GM19193 (cell line): ENCODE data around the gene WIPF2.

Experiments
- POLR2A ChIP-seq: IDR thresholded peaks from 4 replicates; pipeline ENCODE4 v1.6.1; 2011; ENCODE audit not compliant: insufficient read depth, insufficient read length; ENCODE audit errors: extremely low read depth

Gene WIPF2

DNA sequence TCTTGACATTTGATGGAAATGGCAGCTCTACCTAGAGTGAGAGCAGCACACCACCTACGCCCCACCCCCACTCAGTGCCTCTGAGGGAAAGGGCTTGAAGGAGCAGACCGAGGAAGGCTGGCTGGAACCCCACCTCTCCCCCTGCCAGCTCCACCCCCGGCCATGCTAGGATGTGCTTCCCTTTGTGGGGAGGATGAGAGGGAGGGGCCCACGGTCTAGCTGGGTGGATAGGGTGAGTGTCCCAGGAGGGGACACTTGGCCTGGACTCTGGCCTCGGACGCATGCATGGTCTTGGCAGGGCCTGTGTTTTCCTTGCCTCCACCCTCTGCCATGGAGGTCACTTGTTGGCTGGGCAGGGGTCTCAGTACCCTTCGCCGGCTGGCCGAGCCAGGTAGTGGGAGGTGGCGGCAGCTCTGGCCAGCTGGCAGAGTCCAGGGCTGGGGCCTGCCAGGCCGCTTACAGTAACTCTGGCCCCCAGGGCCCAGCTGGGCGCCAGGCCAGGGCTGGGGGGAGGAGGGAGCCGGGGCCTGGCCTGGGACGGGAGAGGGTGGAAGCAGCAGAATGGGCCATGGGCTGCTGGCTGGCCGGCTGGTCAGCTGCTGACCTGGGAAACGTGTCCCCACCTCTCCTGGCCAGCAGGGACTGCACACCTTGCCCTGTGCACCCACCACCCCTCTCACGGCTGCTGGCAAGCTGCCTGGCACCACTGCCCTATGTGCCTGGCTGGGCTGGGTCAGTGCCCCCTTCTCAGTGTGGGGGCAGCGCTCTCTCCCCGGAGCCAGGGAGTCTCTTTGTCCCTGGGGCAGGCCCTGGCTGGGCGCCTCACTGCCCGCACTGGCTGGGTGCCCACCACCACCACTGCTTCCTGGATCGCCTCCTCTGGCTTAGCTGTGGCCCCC, 112.9 kb downstream of the WIPF2 start:
- TF ChIP-seq POLR2A = no peak
